ENCODE measurements around the gene KLC3. TPM values are rescaled to one million over a fixed set of nuclear protein-coding genes. Genes with fewer than 3 reads are reported as not detected.
A peak's percentile ranks its signal among the peaks of the same experiment; 100 is the strongest.

The KLC3 gene
- total RNA-seq, 6 experiments from 2014 or later = 0.22 to 0.26 TPM; not detected in 4

GRCh38 chr19:45336696-45337251, 3.8 kb upstream of the KLC3 start:
- 28% methylated on average over 9 of the region's 11 CpGs for WGBS (ENCODE audit: insufficient coverage, low coverage, low lambda C conversion rate, missing lambda C conversion rate)
- Histone ChIP-seq H3K4me1 (peaks cover 0 to 7% (median 0%) of the 10 kb centered on the region in 4 donors), H3K9me3 (no peaks in the 10 kb centered on the region), H3K4me3 (no peak overlapping the region), H3K36me3 (no peaks in the 10 kb centered on the region), H3K27me3 (no peaks in the 10 kb centered on the region), H3K27ac (no peak overlapping the region)
- DNase-seq = no peak
- intact Hi-C loops (cut with DNase I) = no loop called here
- no peak for TF ChIP-seq POLR2A (IDR thresholded peaks at IDR 0.05)
- TF ChIP-seq, protein P1, sequence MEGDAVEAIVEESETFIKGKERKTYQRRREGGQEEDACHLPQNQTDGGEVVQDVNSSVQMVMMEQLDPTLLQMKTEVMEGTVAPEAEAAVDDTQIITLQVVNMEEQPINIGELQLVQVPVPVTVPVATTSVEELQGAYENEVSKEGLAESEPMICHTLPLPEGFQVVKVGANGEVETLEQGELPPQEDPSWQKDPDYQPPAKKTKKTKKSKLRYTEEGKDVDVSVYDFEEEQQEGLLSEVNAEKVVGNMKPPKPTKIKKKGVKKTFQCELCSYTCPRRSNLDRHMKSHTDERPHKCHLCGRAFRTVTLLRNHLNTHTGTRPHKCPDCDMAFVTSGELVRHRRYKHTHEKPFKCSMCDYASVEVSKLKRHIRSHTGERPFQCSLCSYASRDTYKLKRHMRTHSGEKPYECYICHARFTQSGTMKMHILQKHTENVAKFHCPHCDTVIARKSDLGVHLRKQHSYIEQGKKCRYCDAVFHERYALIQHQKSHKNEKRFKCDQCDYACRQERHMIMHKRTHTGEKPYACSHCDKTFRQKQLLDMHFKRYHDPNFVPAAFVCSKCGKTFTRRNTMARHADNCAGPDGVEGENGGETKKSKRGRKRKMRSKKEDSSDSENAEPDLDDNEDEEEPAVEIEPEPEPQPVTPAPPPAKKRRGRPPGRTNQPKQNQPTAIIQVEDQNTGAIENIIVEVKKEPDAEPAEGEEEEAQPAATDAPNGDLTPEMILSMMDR (IDR thresholded peaks at IDR 0.05) = no peak
- no peak for ATAC-seq

DNA sequence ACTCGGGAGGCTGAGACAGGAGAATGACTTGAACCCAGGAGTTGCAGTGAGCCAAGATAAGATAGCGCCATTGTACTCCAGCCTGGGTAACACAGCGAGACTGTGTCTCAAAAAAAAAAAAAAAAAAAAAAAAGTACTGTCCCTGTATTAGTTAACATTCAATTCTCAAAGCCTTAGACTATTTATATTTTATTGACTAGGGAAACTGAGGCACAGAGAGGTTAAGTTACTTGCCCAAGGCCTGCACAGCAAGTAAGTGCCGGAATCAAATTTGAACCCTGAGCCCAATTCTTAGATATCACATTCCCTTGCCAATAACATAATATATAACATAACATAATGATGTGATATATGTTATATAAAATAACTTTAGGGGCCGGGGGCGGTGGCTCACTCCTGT, 921 bp upstream of the KLC3 start:
- H3K4me1 ChIP-seq = peaks cover 0 to 7% (median 0%) of the 10 kb centered on the region in 4 donors
- H3K9me3 ChIP-seq = no peaks in the 10 kb centered on the region
- H3K27ac ChIP-seq = no peak overlapping the region
- intact Hi-C loops (cut with DNase I) = loop anchor here in 1 of 2 donors (10.0 kb wide), 1 partner anchor 185 kb away; no protein-coding TSS in a partner anchor
- H3K4me3 ChIP-seq = no peak overlapping the region
- 57% methylated on average over 5 of the region's 6 CpGs for WGBS (ENCODE audit: insufficient coverage, low coverage, low lambda C conversion rate, missing lambda C conversion rate)
- DNase-seq (no peak), ATAC-seq (no peak)
- TF ChIP-seq, protein P1 (IDR thresholded peaks at IDR 0.05) = no peak
- TF ChIP-seq POLR2A (IDR thresholded peaks at IDR 0.05) = no peak
- H3K27me3 ChIP-seq = no peaks in the 10 kb centered on the region
- no peaks in the 10 kb centered on the region for H3K36me3 ChIP-seq

- Histone ChIP-seq H3K9me3 (no peaks in the 10 kb centered on the region), H3K36me3 (no peaks in the 10 kb centered on the region), H3K4me1 (peaks cover 0 to 7% (median 0%) of the 10 kb centered on the region in 4 donors), H3K4me3 (peak overlapping the region in 2 of 3 donors; percentile 14 to 33), H3K27ac (no peak overlapping the region), H3K27me3 (no peaks in the 10 kb centered on the region)
- TF ChIP-seq POLR2A (IDR thresholded peaks at IDR 0.05) = no peak
- TF ChIP-seq, protein P1 (IDR thresholded peaks at IDR 0.05) = no peak
- ATAC-seq (no peak), DNase-seq (no peak)
- WGBS (ENCODE audit: insufficient coverage, low coverage, low lambda C conversion rate, missing lambda C conversion rate) = 22% methylated on average over 8 of the region's 25 CpGs
- intact Hi-C loops (cut with DNase I) = loop anchor here in 1 of 2 donors (10.0 kb wide), 1 partner anchor 186 kb away; no protein-coding TSS in a partner anchor
Observed at GRCh38 chr19:45340899-45341453, 426 bp downstream of the KLC3 start.

- H3K27ac ChIP-seq = no peak overlapping the region
- DNase-seq (no peak), ATAC-seq (no peak)
- no peaks in the 10 kb centered on the region for H3K9me3 ChIP-seq
- intact Hi-C loops (cut with DNase I) = loop anchor here in 1 of 2 donors (10.0 kb wide), 1 partner anchor 188 kb away; no protein-coding TSS in a partner anchor
- WGBS (ENCODE audit: insufficient coverage, low coverage, low lambda C conversion rate, missing lambda C conversion rate) = 83% methylated on average over 11 of the region's 13 CpGs
- TF ChIP-seq, protein P1 (IDR thresholded peaks at IDR 0.05) = no peak
- TF ChIP-seq POLR2A (IDR thresholded peaks at IDR 0.05) = no peak
- H3K36me3 ChIP-seq = no peaks in the 10 kb centered on the region
- no peaks in the 10 kb centered on the region for H3K27me3 ChIP-seq
- H3K4me1 ChIP-seq = peaks cover 0 to 7% (median 0%) of the 10 kb centered on the region in 4 donors
- H3K4me3 ChIP-seq = no peak overlapping the region
Observed at GRCh38 chr19:45342911-45343310, 2.4 kb downstream of the KLC3 start.
